Measurements from ENCODE around the gene BIRC2. TPM values are rescaled to one million over a fixed set of nuclear protein-coding genes. Genes with fewer than 3 reads are reported as not detected.

BIRC2 gene
- total RNA-seq, 1 experiment from 2014 or later, result 32.6 TPM

GRCh38 chr11:102323542-102324251 lies 23.3 kb upstream of the BIRC2 start:
- POLR2A ChIA-PET, result no interaction called here
- Histone ChIP-seq H3K27ac (ENCODE audit: low read depth, low read length) (no peak overlapping the region), H3K36me3 (ENCODE audit: control insufficient read depth in 1 of 2, insufficient read depth in 2 of 2, low read length in 2 of 2) (no peaks in the 10 kb centered on the region), H3K4me2 (ENCODE audit: low read length) (no peak overlapping the region), H4K20me1 (ENCODE audit: insufficient read depth) (no peaks in the 10 kb centered on the region), H3K9me2 (ENCODE audit: insufficient read depth) (no peaks in the 10 kb centered on the region), H3K27me3 (ENCODE audit: insufficient read depth, low read length) (no peaks in the 10 kb centered on the region), H3K4me3 (replicated peaks in 1 of 2; ENCODE audit: low read depth in 1 of 2, low read length in 2 of 2) (no peak overlapping the region), H2AFZ (ENCODE audit: low read depth, low read length, poor library complexity, severe bottlenecking) (no peak overlapping the region), H3K79me2 (ENCODE audit: insufficient read depth, low read length) (no peaks in the 10 kb centered on the region), H3K9me3 (ENCODE audit: control insufficient read depth in 1 of 2, insufficient read depth in 1 of 2, low read depth in 1 of 2, low read length in 2 of 2) (no peaks in the 10 kb centered on the region), H3K9ac (ENCODE audit: low read length) (no peak overlapping the region), H3K4me1 (ENCODE audit: control insufficient read depth in 1 of 2, insufficient read depth in 2 of 2, low read length in 2 of 2) (peaks cover 0 to 5% of the 10 kb centered on the region in 2 experiments; a peak in 1 of 4 replicates)
- DNase-seq (ENCODE audit: low read depth, low spot score) (no peak), ATAC-seq (no peak)
- intact Hi-C loops (cut with micrococcal nuclease), result no loop called here
- no TSS peak for BruUV-seq (replicated peaks)
- TF ChIP-seq RAD21 (IDR thresholded peaks at IDR 0.05; ENCODE audit: low read depth) (no peak), ZNF274 (IDR thresholded peaks at IDR 0.05; ENCODE audit: low read depth, low read length) (no peak), YY1 (IDR thresholded peaks at IDR 0.05; ENCODE audit: extremely low read depth, insufficient replicate concordance, low read depth, low read length) (no peak), SP1 (IDR thresholded peaks at IDR 0.05; ENCODE audit: low read depth) (no peak)
- RAD21 ChIA-PET (ENCODE audit: low non-redundant PET in 1 of 2, low total read pairs in 2 of 2, uncharacterized antibody in 2 of 2, unreplicated experiment in 2 of 2), result no interaction called here
- CTCF ChIA-PET, result no interaction called here

GRCh38 chr11:102325088-102325487 lies 21.9 kb upstream of the BIRC2 start:
- H3K4me2 ChIP-seq (ENCODE audit: low read length), result no peak overlapping the region
- intact Hi-C loops (cut with micrococcal nuclease), result no loop called here
- H3K79me2 ChIP-seq (ENCODE audit: insufficient read depth, low read length), result no peaks in the 10 kb centered on the region
- H3K4me3 ChIP-seq (replicated peaks in 1 of 2; ENCODE audit: low read depth in 1 of 2, low read length in 2 of 2), result no peak overlapping the region
- ATAC-seq, result no peak
- H2AFZ ChIP-seq (ENCODE audit: low read depth, low read length, poor library complexity, severe bottlenecking), result no peak overlapping the region
- H3K27ac ChIP-seq (ENCODE audit: low read depth, low read length), result no peak overlapping the region
- no peaks in the 10 kb centered on the region for H3K36me3 ChIP-seq (ENCODE audit: control insufficient read depth in 1 of 2, insufficient read depth in 2 of 2, low read length in 2 of 2)
- ChIA-PET RAD21 (ENCODE audit: low non-redundant PET in 1 of 2, low total read pairs in 2 of 2, uncharacterized antibody in 2 of 2, unreplicated experiment in 2 of 2) (no interaction called here), POLR2A (no interaction called here), CTCF (no interaction called here)
- TF ChIP-seq ATF3 (IDR thresholded peaks at IDR 0.05) (no peak), JUND (IDR thresholded peaks at IDR 0.05) (no peak), POLR2A (IDR thresholded peaks at IDR 0.05; ENCODE audit: borderline replicate concordance, extremely low read depth, insufficient read depth, insufficient read length) (no peak)
- BruUV-seq (replicated peaks), result no TSS peak
- H3K27me3 ChIP-seq (ENCODE audit: insufficient read depth, low read length), result no peaks in the 10 kb centered on the region
- H3K9me3 ChIP-seq (ENCODE audit: control insufficient read depth in 1 of 2, insufficient read depth in 1 of 2, low read depth in 1 of 2, low read length in 2 of 2), result no peaks in the 10 kb centered on the region
- H3K9ac ChIP-seq (ENCODE audit: low read length), result no peak overlapping the region
- no peaks in the 10 kb centered on the region for H3K9me2 ChIP-seq (ENCODE audit: insufficient read depth)
- no peaks in the 10 kb centered on the region for H4K20me1 ChIP-seq (ENCODE audit: insufficient read depth)
- 0 out of 4 replicates have a peak, but pooled peaks cover 0 to 5% of the 10 kb centered on the region in 2 experiments for H3K4me1 ChIP-seq (ENCODE audit: control insufficient read depth in 1 of 2, insufficient read depth in 2 of 2, low read length in 2 of 2)
- no peak for DNase-seq (ENCODE audit: low read depth, low spot score)

Data from HCT116 (cell line).